WTC11 (cell line): ENCODE results near the gene MEAF6. TPM values are rescaled to one million over a fixed set of nuclear protein-coding genes. Genes with fewer than 3 reads are reported as not detected.

Experiments
- ATAC-seq: fragments of 200-7000 bp; cut with Tn5 transposase; 2 replicates; pipeline ENCODE4 v1.10.0; 2021; ENCODE audit warnings: mild to moderate bottlenecking, moderate library complexity
- CTCF ChIA-PET: fragments of 300-600 bp; sonication (Branson Sonifier 250); formaldehyde crosslinking; loops from one replicate; lab custom pipeline; 2021; ENCODE audit warnings: antibody characterized with exemption; lab: Charles Lee
- POLR2A ChIA-PET: fragments of 350-600 bp; sonication (Branson Sonifier 250); formaldehyde crosslinking; loops from one replicate; lab custom pipeline; 2021; ENCODE audit warnings: antibody characterized with exemption; lab: Charles Lee
- DNase-seq: peaks from one replicate; pipeline ENCODE4 v3.0.0; 2021; ENCODE audit warnings: low spot score
- H3K27ac Mint-ChIP-seq: 2 replicates; pipeline ENCODE4 v1.8.0; 2021; ENCODE audit warnings: mixed read lengths
- H3K27me3 Mint-ChIP-seq: 2 replicates; pipeline ENCODE4 v1.8.0; 2021; ENCODE audit warnings: low read depth, mild to moderate bottlenecking, moderate library complexity, mixed read lengths
- H3K36me3 Mint-ChIP-seq: 2 replicates; pipeline ENCODE4 v1.8.0; 2021; ENCODE audit warnings: mixed read lengths
- H3K4me1 Mint-ChIP-seq: 2 replicates; pipeline ENCODE4 v1.8.0; 2022; ENCODE audit warnings: mixed read lengths
- H3K4me3 Mint-ChIP-seq: 2 replicates; pipeline ENCODE4 v1.8.0; 2021; ENCODE audit warnings: mild to moderate bottlenecking, moderate library complexity, mixed read lengths
- H3K9me3 Mint-ChIP-seq: 2 replicates; pipeline ENCODE4 v1.8.0; 2021; ENCODE audit warnings: mixed read lengths
- CREB1 ChIP-seq: sonication (generic); formaldehyde crosslinking; IDR thresholded peaks from 2 replicates; pipeline ENCODE4 v1.8.0; 2023; ENCODE audit warnings: mild to moderate bottlenecking, missing genetic modification reagents
- CREM ChIP-seq: sonication (generic); formaldehyde crosslinking; IDR thresholded peaks from 2 replicates; pipeline ENCODE4 v1.8.1; 2022; ENCODE audit warnings: mild to moderate bottlenecking, missing genetic modification reagents, moderate library complexity
- E2F5 ChIP-seq: sonication (generic); formaldehyde crosslinking; IDR thresholded peaks from 2 replicates; pipeline ENCODE4 v1.8.1; 2022; ENCODE audit warnings: mild to moderate bottlenecking, moderate library complexity, missing genetic modification reagents
- ERG ChIP-seq: fragments of 250-450 bp; sonication (Bioruptor Pico); IDR thresholded peaks from 2 replicates; pipeline ENCODE4 v1.8.0; 2021; ENCODE audit warnings: mild to moderate bottlenecking
- ETV6 ChIP-seq: sonication (generic); formaldehyde crosslinking; IDR thresholded peaks from 2 replicates; pipeline ENCODE4 v1.8.1; 2022; ENCODE audit warnings: mild to moderate bottlenecking, missing genetic modification reagents
- GTF2I ChIP-seq: fragments of 250-450 bp; sonication (Bioruptor Pico); conservative IDR thresholded peaks from 2 replicates; pipeline ENCODE4 v1.4.0; 2021; ENCODE audit warnings: mild to moderate bottlenecking
- MLX ChIP-seq: sonication (generic); formaldehyde crosslinking; IDR thresholded peaks from 2 replicates; pipeline ENCODE4 v1.8.1; 2023; ENCODE audit warnings: mild to moderate bottlenecking, missing genetic modification reagents, moderate library complexity
- MYBL2 ChIP-seq: sonication (generic); formaldehyde crosslinking; IDR thresholded peaks from 2 replicates; pipeline ENCODE4 v1.8.1; 2023; ENCODE audit warnings: mild to moderate bottlenecking, moderate library complexity, missing genetic modification reagents
- NFYB ChIP-seq: sonication (generic); formaldehyde crosslinking; conservative IDR thresholded peaks from 2 replicates; pipeline ENCODE4 v1.8.0; 2022; ENCODE audit warnings: low read depth, missing genetic modification reagents
- PRDM15 ChIP-seq: sonication (generic); formaldehyde crosslinking; IDR thresholded peaks from 2 replicates; pipeline ENCODE4 v1.8.0; 2022; ENCODE audit warnings: missing genetic modification reagents
- PRRX2 ChIP-seq: fragments of 250-450 bp; sonication (Bioruptor Pico); IDR thresholded peaks from 2 replicates; pipeline ENCODE4 v1.8.0; 2021; ENCODE audit warnings: mild to moderate bottlenecking
- SMAD4 ChIP-seq: sonication (generic); formaldehyde crosslinking; IDR thresholded peaks from 2 replicates; pipeline ENCODE4 v1.8.0; 2022; ENCODE audit warnings: mild to moderate bottlenecking, missing genetic modification reagents
- TCF7 ChIP-seq: sonication (generic); formaldehyde crosslinking; IDR thresholded peaks from 2 replicates; pipeline ENCODE4 v1.8.0; 2022; ENCODE audit warnings: mild to moderate bottlenecking, low read depth, missing genetic modification reagents, moderate library complexity
- ZNF396 ChIP-seq: fragments of 250-450 bp; sonication (Bioruptor Pico); IDR thresholded peaks from 2 replicates; pipeline ENCODE4 v1.8.0; 2021; ENCODE audit warnings: mild to moderate bottlenecking, moderate library complexity, borderline replicate concordance
- ZNF512 ChIP-seq: sonication (generic); formaldehyde crosslinking; IDR thresholded peaks from 2 replicates; pipeline ENCODE4 v1.8.1; 2022; ENCODE audit warnings: missing genetic modification reagents, borderline replicate concordance
- ZNF532 ChIP-seq: fragments of 250-450 bp; sonication (Bioruptor Pico); IDR thresholded peaks from 2 replicates; pipeline ENCODE4 v1.9.0; 2021; ENCODE audit warnings: mild to moderate bottlenecking, borderline replicate concordance
- total RNA-seq: library from RNA; stranded (reverse); gene quantifications from 3 replicates; pipeline ENCODE4 v1.2.3, GENCODE V29; 2021

Gene MEAF6
- total RNA-seq, 1 experiment from 2014 or later = 37.4 TPM

- peaks cover 18% of the 10 kb centered on the region for H3K4me1 Mint-ChIP-seq
- peaks cover 2% of the 10 kb centered on the region; the same call in 1 of the 2 replicates for H3K36me3 Mint-ChIP-seq
- H3K4me3 Mint-ChIP-seq = peak overlapping the region; percentile 31
- ATAC-seq = no peak
- no peak overlapping the region for H3K27ac Mint-ChIP-seq
- TF ChIP-seq CREB1 (CRISPR knock-in tag) (no peak), CREM (CRISPR knock-in tag) (no peak), NFYB (CRISPR knock-in tag) (no peak), TCF7 (CRISPR knock-in tag) (no peak), ETV6 (CRISPR knock-in tag) (no peak), MYBL2 (no peak), PRDM15 (CRISPR knock-in tag) (no peak), PRRX2 (CRISPR knock-in tag) (no peak), GTF2I (no peak), ZNF512 (no peak), SMAD4 (CRISPR knock-in tag) (no peak), ZNF396 (CRISPR knock-in tag) (no peak), MLX (no peak), ZNF532 (CRISPR knock-in tag) (no peak), ERG (CRISPR knock-in tag) (no peak), E2F5 (CRISPR knock-in tag) (no peak)
- H3K9me3 Mint-ChIP-seq = peaks cover 9% of the 10 kb centered on the region; the same call in 1 of the 2 replicates
- ChIA-PET CTCF (no interaction called here), POLR2A (interaction anchor here (0.6 kb wide), 1 partner anchor 343 kb away, joined by 4 read pairs; no protein-coding TSS in a partner anchor)
- H3K27me3 Mint-ChIP-seq = no peaks in the 10 kb centered on the region; the same call in 1 of the 2 replicates
- DNase-seq = no peak
These were observed 43.8 kb upstream of the MEAF6 start for GRCh38 chr1:37558411-37558810.
